Measurements from ENCODE around the gene PTPRN2.

PTPRN2 gene

DNA sequence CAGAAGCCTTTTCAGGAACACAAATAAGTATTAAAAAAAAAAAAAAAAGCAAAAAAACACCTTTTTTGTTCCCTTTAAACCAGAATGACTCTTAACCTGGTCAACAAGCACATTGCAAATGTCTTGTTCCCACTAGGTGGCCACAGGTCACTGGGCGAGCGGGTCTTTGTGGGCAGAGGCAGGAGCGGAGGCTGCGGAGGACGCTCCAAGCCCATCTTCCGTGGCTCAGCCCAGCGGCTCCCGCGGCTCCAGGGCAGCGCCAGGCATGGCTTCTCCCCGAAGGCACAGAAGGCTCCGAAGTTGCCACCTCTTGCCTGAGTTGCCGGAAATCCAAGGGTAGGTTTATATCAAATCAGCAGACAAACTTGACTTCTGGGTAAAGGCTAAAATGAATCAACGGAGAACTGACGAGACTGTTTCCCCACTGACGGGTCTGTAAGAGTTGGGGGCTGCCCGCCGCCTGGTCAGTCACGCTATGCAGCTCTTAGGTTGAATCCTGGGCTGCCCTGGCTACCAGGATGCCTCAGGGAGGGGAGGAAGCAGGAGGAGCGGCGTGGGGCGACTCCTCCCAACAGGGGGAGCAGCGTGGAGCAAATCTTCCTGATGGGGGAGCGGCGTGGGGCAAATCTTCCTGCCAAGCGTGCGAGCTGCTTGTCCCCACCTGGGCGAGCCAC, 144.5 kb downstream of the PTPRN2 start:
- in situ Hi-C loops (cut with MboI; ENCODE audit: low pct_unique_long_range_greater_than_20kb, low sequenced_read_pairs, unreplicated experiment): no loop called here
- no peak for TF ChIP-seq CTCF (IDR thresholded peaks at IDR 0.05; ENCODE audit: extremely low read depth, insufficient read depth, missing control alignments)
- DNase-seq (ENCODE audit: low spot score): no peak

GRCh38 chr7:158442260-158442659, 145.4 kb downstream of the PTPRN2 start:
- in situ Hi-C loops (cut with MboI; ENCODE audit: low pct_unique_long_range_greater_than_20kb, low sequenced_read_pairs, unreplicated experiment): no loop called here
- DNase-seq (ENCODE audit: low spot score): no peak
- no peak for TF ChIP-seq CTCF (IDR thresholded peaks at IDR 0.05; ENCODE audit: extremely low read depth, insufficient read depth, missing control alignments)

DNA sequence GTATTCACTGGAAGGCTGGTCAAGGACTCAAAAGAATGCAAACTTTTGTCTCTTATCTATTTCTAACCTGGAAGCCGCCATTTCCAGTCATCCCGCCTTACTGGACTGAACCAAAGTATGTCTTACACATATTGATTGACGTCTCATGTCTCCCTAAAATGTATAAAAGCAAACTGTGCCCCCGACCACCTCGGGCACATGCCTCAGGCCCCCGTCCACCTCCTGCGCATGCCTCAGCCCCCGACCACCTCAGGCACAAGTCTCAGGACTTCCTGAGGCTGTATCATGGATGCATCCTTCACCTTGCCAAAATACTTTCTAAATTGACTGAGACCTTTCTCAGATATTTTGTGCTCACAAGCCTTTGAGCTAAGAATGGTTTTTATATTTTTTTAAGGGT, 148.6 kb downstream of the PTPRN2 start:
- DNase-seq (ENCODE audit: low spot score): no peak
- in situ Hi-C loops (cut with MboI; ENCODE audit: low pct_unique_long_range_greater_than_20kb, low sequenced_read_pairs, unreplicated experiment): no loop called here
- TF ChIP-seq CTCF (IDR thresholded peaks at IDR 0.05; ENCODE audit: extremely low read depth, insufficient read depth, missing control alignments): no peak

GRCh38 chr7:158432369-158433341, 155.0 kb downstream of the PTPRN2 start:
- TF ChIP-seq CTCF (IDR thresholded peaks at IDR 0.05; ENCODE audit: extremely low read depth, insufficient read depth, missing control alignments): no peak
- DNase-seq (ENCODE audit: low spot score): no peak
- in situ Hi-C loops (cut with MboI; ENCODE audit: low pct_unique_long_range_greater_than_20kb, low sequenced_read_pairs, unreplicated experiment): no loop called here

- no peak for DNase-seq (ENCODE audit: low spot score)
These were observed 155.7 kb downstream of the PTPRN2 start for GRCh38 chr7:158431941-158432347.

More at GRCh38 chr7:158431941-158432347, 155.7 kb downstream of the PTPRN2 start:
- in situ Hi-C loops (cut with MboI; ENCODE audit: low pct_unique_long_range_greater_than_20kb, low sequenced_read_pairs, unreplicated experiment): no loop called here
- no peak for TF ChIP-seq CTCF (IDR thresholded peaks at IDR 0.05; ENCODE audit: extremely low read depth, insufficient read depth, missing control alignments)
